Measurements from ENCODE around the gene CCL8.
"Not testable (repeated sequence)": the region's sequence is repeated elsewhere in the genome, so short reads cannot be mapped to it uniquely, and the experiment has no call there.

The CCL8 gene

DNA sequence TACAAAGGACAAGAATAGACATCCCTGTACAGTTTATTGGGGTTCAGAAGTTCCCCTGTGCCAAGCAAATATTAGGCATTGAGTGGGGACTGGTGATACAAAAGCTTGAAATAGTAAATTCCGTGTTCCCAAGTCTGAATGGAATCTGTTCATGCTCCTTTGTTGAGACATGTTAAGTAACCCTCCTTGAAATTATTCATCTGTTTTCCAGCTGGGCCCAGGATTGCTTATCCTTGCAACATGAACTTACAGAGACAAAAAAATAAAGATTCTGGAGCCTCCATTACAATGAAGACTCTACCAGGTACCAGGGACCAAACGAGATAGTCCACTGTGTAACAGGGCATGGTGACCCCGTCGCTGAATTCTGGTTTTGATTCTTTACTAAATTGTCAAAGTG, 6.1 kb upstream of the CCL8 start:
- FAIRE-seq (no peak), DNase-seq (ENCODE audit: low spot score) (no peak)

DNA sequence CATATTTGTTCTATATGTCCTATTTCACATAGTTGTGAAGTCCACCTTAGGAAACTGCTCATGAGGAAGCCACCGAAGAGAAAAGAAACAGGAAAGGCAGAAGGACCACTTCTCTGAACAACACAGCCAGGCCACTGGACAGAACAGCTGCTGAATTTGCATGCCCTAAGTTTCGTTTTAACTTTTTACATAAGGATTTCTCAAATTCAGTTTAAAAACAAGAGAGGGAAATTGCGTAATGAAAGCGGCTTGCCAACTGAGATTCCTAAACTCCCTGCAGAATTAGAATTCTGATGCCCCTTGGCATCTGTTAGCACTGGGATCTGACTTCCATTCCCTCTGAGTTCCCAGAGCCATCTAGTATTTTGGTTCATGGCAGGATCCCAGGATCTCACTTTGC, 5.0 kb upstream of the CCL8 start:
- no peak for DNase-seq (ENCODE audit: low spot score)
- FAIRE-seq, result no peak

DNA sequence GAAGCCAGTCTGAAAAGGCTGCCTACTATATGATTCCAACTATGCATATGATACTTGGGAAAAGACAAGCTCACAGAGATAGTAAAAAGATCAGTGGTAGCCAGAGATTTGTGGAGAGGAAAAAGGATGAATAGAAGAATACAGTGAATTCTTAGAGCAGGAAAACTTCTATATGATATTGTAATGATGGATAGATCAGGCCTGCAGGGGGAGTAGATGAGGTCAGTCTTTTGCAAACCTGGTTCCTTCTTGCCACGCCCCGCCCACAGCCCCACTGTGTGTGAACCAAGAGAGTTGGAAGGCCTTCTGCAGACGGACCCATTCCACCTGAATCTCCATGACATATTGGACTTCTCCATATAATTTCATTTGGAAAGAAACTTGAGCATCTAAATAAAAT, 761 bp upstream of the CCL8 start:
- DNase-seq (ENCODE audit: low spot score) (no peak), FAIRE-seq (no peak)

DNA sequence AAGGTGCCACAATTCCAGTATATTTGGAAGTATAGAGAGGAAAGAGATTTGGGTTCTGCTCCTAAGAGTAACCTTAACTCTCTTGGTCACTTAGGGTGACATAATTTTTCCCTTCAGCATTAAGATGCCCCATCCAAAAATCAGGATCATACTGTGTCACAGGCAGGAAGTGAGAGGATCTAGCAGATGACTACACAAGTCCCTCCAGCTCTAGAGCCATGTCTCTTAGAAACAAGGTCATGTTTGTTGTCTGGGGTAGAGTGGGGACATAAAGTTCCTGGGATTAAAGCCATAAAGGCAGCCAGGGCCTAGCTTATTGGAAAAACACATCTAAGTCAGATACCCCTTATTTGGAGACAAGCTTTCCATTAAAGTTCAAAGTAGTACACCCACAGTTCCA, 2.7 kb downstream of the CCL8 start:
- DNase-seq (ENCODE audit: low spot score), result no peak
- FAIRE-seq, result no peak

DNA sequence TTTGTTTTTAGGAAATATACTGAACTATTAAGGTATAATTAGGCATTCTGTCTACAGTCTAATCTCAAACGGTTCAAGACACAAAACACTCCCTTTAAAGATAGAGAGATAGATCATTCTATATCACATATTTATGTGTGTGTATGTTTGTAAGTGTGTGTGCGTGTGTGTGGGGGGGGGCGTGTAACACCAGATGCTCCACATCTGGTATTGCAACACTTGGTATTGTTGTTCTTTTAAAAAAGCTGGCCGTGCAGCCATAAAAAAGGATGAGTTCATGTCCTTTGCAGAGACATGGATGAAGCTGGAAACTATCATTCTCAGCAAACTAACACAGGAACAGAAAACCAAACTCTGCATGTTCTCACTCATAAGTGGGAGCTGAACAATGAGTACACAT, 8.3 kb downstream of the CCL8 start:
- not testable (repeated sequence) for DNase-seq (ENCODE audit: low spot score); FAIRE-seq

DNA sequence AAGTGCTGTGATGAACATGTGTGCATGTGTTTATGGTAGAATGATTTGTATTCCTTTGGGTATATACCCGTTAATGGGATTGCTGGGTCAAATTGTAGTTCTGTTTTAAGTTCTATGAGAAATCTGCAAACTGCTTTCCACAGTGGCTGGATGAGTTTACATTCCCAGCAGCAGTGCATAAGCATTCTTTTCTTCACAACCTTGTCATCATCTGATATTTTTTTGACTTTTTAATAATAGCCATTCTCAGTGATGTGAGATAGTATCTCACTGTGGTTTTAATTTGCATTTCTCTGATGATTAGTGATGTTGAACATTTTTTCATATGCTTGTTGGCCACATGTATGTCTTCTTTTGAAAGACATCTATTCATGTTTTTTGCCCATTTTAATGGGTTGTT, 18.5 kb downstream of the CCL8 start:
- DNase-seq (ENCODE audit: low spot score) (no peak), FAIRE-seq (no peak)

DNA sequence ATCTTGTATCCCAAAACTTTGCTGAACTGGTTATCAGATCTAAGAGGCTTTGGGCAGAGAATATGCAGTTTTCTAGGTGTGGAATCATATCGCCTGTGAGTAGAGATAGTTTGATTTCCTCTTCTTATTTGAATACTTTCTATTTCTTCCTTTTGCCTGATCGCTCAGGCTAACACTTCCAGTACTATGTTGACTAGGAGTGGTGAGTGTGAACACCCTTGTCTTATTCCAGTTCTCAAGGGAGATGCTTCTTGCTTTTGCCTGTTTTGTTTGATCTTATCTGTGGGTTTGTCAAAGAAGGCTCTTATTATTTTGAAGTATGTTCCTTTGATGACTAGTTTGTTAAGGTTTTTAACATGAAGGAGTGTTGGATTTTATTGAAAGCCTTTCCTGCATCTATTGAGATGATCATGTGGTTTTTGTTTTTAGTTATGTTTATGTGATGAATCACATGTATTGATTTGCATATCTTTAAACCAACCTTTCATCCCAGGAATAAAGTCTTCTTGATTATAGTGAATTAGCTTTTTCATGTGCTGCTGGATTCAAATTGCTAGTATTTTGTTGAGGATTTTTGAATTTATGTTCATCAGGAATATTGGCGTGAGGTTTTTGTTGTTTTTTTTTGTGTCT, 20.0 kb downstream of the CCL8 start:
- FAIRE-seq, result no peak
- DNase-seq (ENCODE audit: low spot score), result no peak

- FAIRE-seq, result no peak
These were observed 22.7 kb downstream of the CCL8 start for GRCh38 chr17:34341916-34342315.

DNA sequence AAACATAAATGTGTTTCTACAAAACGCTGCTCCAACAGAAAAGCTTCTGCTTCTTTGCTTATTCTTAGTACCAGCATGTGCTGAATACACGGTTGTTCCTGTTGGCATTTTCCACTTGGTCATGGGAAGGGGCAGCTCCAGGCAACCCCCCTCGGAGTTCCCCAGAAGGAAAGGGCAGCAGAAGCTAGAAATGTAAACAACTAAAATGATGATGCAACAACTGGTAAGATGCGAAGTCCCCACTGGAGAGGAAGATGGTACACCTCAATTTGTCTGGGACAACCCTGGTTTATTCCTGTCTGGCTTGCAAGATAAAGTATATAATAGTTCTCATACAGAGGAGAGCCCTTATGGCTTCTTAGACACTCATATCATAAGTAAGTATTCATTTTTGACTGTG, 27.8 kb downstream of the CCL8 start:
- no peak for DNase-seq (ENCODE audit: low spot score)
- FAIRE-seq, result no peak

More at GRCh38 chr17:34341916-34342315, 22.7 kb downstream of the CCL8 start:
- no peak for DNase-seq (ENCODE audit: low spot score)

- DNase-seq (ENCODE audit: low spot score) (no peak), FAIRE-seq (no peak)
These were observed 30.5 kb downstream of the CCL8 start for GRCh38 chr17:34349751-34350150.

GRCh38 chr17:34351096-34351495, 31.9 kb downstream of the CCL8 start:
- no peak for FAIRE-seq
- no peak for DNase-seq (ENCODE audit: low spot score)

- DNase-seq (ENCODE audit: low spot score) (no peak), FAIRE-seq (no peak)
These were observed 33.0 kb downstream of the CCL8 start for GRCh38 chr17:34352191-34352590.

GRCh38 chr17:34354637-34355036, 35.4 kb downstream of the CCL8 start:
- FAIRE-seq, result no peak

GRCh38 chr17:34356194-34356593, 37.0 kb downstream of the CCL8 start, which contains the start of gene CCL13:
CCL13 (plus strand) TSS chr17:34356480; CDS start chr17:34356527, 47 bp downstream.
- DNase-seq (ENCODE audit: low spot score) (no peak), FAIRE-seq (no peak)

More at GRCh38 chr17:34354637-34355036, 35.4 kb downstream of the CCL8 start:
- DNase-seq (ENCODE audit: low spot score), result no peak

GRCh38 chr17:34357398-34357797, 38.2 kb downstream of the CCL8 start:
- FAIRE-seq, result no peak
- no peak for DNase-seq (ENCODE audit: low spot score)

DNA sequence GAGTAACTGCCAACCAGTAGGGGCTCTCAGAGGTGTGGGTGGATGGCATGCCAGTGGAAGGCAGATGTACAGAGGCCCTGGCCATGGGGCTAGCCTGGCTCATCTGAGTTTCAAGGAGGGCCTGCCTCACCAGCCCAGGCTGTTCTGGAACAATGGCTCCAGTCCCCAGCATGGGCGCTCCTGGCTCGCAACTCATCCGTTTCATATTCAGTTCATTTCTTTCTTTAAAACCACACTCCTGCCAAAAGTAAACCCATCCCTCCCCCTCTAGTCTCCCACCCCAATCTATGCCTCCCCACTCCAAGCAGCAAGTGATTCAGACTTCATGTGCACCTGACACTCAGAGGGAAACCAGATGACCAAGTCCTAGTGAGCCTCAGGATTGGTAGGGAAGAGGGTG, 39.4 kb downstream of the CCL8 start:
- FAIRE-seq (no peak), DNase-seq (ENCODE audit: low spot score) (no peak)

DNA sequence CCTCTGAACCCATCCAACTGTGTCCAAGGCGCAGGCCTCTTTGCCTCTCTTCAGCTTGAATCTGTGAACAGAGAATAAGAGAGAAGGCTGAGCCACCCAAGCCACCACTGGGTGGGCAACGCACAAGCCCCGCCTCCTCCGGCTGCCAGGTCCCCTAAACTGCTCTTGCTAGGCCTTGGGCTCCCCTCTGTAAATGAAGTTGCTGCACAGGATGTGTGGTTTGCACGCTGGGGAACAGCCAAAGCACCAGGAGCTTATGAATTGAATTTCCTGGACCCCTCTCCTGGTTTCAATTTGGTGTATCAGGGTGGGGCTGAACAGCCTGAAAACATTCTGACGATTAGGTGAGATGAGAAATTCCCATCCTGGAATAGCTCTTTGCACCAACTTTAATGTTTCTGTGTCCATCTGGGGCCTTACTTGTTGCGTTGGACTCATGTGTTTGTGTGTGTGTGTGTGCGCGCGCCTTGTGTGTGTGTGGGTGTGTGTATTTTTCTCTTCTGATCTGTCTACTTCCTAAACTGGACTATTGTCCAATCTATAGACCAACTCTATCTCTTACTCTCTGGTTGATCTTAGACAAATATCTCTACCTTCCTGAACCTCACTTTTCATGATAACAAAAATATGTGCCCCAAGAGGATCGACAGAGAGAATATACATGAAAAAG, 41.5 kb downstream of the CCL8 start:
- no peak for DNase-seq (ENCODE audit: low spot score)
- FAIRE-seq, result no peak

- FAIRE-seq, result no peak
- DNase-seq (ENCODE audit: low spot score), result peak; percentile 80
These were observed 42.3 kb downstream of the CCL8 start for GRCh38 chr17:34361478-34362061.

GRCh38 chr17:34363183-34363661, 44.0 kb downstream of the CCL8 start, which contains the start of gene CCL1:
CCL1 (minus strand) TSS chr17:34363233; CDS start chr17:34363161, 72 bp downstream.
- no peak for FAIRE-seq
- no peak for DNase-seq (ENCODE audit: low spot score)

DNA sequence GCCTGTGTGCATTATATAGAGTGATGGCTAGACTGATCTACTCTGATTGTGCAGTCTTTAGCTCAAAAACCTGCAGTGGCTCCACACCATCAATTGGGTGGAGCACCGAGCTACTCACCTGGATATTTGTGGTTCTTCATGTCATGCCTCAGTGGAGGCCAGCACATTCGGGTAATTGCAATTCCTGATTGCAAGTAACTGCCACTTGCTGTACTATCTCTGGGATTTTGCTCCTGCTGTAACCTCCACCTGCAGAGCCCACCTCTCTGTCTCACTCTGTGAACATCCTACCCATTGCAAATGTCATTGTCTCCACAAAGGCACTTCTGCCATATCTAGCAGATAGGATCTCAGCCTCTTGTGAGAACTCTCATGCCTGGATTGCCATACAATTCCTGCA, 45.5 kb downstream of the CCL8 start:
- DNase-seq (ENCODE audit: low spot score) (no peak), FAIRE-seq (no peak)

DNA sequence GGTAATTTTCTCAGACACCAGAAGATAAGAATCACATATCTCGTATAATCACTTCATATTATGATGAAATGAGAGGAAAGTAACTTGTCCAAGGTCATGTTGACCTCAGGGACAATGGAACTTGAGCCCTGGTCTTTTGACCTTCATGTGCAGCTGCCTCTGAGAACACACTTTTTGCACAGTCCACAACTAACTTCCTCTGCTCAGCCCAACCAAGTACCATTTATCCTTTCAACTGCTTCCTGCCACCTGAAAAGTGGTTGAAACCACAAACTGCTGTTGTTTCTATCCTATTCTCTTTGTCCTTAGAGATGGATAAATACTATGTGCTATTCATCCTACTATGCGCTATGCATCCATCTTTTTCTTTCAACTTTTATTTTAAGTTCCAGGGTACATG, 46.1 kb downstream of the CCL8 start:
- DNase-seq (ENCODE audit: low spot score) (no peak), FAIRE-seq (no peak)

DNA sequence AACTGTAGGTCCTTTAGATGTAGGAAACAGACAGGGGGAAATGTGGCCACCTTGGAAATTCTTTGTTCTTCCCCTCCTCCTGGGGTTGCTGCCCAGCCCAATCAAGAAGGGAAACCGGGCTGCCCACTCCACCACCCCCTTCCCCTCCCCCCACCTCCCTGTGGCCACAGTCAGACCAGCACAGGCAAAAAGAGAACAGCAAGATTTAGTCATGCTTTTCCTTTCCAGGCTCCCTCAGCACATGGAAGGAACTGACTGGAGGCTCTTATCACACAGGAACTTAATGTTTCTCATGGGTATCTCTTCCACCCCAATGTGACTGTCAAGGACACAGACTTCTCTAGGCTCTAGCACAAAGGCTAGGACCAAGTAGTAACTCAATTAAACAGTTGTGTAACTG, 46.8 kb downstream of the CCL8 start:
- DNase-seq (ENCODE audit: low spot score), result no peak
- FAIRE-seq, result no peak

Measured in urothelium cell line (cell line).